Stimulated activated CD8-positive, alpha-beta memory T cell treated with anti-CD3 and anti-CD28 coated beads, Interleukin-12 subunit alpha, Interleukin-12 subunit beta, amount 100 ng/mL, for 24 hours (primary cell): ENCODE results near the gene FAM43B.
A peak's percentile ranks its signal among the peaks of the same experiment; 100 is the strongest.
"Not testable (repeated sequence)": the region's sequence is repeated elsewhere in the genome, so short reads cannot be mapped to it uniquely, and the experiment has no call there.

ENCODE experiments used
- DNase-seq: peaks from one replicate; pipeline ENCODE4 v3.0.0-alpha.2; 2020; ENCODE audit errors: extremely low read depth

The FAM43B gene

GRCh38 chr1:20551945-20552727 is at the start of gene FAM43B:
Gene FAM43B (plus strand): TSS chr1:20552573. CDS start chr1:20552974, 401 bp downstream.
- DNase-seq, result no peak

- DNase-seq, result no peak
These were observed 46.9 kb upstream of the FAM43B start for GRCh38 chr1:20505488-20505887.

GRCh38 chr1:20507248-20507563 is 45.2 kb upstream of the FAM43B start:
- DNase-seq, result no peak

- peak; percentile 93 for DNase-seq
These were observed 44.6 kb upstream of the FAM43B start, which contains the start of gene MUL1 for GRCh38 chr1:20507564-20508410. Gene MUL1 (minus strand): TSS chr1:20508151. CDS start chr1:20508024, 127 bp downstream.

GRCh38 chr1:20508411-20508771 is 44.0 kb upstream of the FAM43B start:
- DNase-seq, result no peak

GRCh38 chr1:20511518-20512428 is 40.6 kb upstream of the FAM43B start:
- DNase-seq, result no peak

GRCh38 chr1:20519609-20520262 is 32.6 kb upstream of the FAM43B start:
- DNase-seq, result not testable (repeated sequence)

- DNase-seq, result no peak
These were observed 30.2 kb upstream of the FAM43B start for GRCh38 chr1:20521960-20522861.

- DNase-seq, result no peak
These were observed 26.1 kb upstream of the FAM43B start for GRCh38 chr1:20526267-20526666.

- no peak for DNase-seq
These were observed 24.2 kb upstream of the FAM43B start for GRCh38 chr1:20528221-20528620.

- DNase-seq, result no peak
These were observed 22.1 kb upstream of the FAM43B start for GRCh38 chr1:20530306-20530705.

- no peak for DNase-seq
These were observed 21.5 kb upstream of the FAM43B start for GRCh38 chr1:20530901-20531300.

GRCh38 chr1:20533635-20534034 is 18.7 kb upstream of the FAM43B start:
- no peak for DNase-seq

- no peak for DNase-seq
These were observed 17.5 kb upstream of the FAM43B start for GRCh38 chr1:20534659-20535417.

- no peak for DNase-seq
These were observed 14.1 kb upstream of the FAM43B start for GRCh38 chr1:20538227-20538626.

GRCh38 chr1:20538760-20539551 is 13.4 kb upstream of the FAM43B start:
- no peak for DNase-seq

- no peak for DNase-seq
These were observed 12.1 kb upstream of the FAM43B start for GRCh38 chr1:20540281-20540680.

GRCh38 chr1:20546637-20547036 is 5.7 kb upstream of the FAM43B start:
- no peak for DNase-seq

GRCh38 chr1:20551161-20551560 is 1.2 kb upstream of the FAM43B start:
- no peak for DNase-seq
